ENCODE results near the gene ZNF789.

The ZNF789 gene

DNA sequence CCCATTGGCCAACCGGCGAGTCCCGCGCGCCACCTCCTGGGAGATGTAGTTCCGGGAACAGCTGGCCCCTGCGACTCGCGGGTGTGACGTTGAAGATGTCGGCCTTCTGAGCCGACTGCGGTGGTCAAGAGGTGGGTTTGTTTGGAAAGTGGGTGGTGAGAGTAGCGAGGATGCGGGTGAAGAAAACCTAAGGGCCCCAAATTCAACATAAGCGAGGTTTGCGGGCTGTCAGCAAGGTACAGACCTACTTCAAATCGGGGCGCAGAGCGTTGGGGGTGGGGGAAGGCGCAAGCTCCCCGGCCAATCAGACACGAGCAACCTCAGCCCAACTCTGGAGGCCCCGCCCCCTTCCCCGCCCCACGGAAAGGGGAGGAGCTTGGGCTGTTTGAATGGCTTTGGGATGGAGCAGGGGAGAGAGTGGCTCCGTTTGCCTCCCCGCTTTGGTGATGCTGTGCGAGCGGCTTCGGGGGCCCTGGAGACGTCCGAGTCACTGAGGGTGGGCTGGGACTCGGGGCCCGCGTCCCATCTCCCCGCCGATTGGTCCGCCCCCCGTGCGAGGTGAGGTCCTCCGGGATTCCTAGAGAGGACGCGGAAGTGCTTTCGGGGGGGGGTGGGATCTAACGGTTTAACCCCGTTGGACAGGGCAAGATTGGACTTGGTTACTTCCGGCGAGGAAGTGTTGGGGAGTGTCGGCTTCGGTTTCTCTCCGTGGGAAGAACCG is 32.1 kb downstream of the ZNF789 start, which contains the start of gene ZKSCAN5:
TSS of gene ZKSCAN5 (plus strand) at position 60 of the 721 bp plus-strand sequence. CDS start 1,383 bp downstream, outside the sequence.
- Histone ChIP-seq H3K27me3 (no peaks in the 10 kb centered on the region), H3K9ac (peak within 1 kb of the TSS; percentile 81 to 92 (median 89)), H3K36me3 (peaks cover 0 to 27% (median 10%) of the 10 kb centered on the region in 11 experiments; a peak in 17 of 22 replicates), H3K4me1 (peaks cover 29 to 47% (median 39%) of the 10 kb centered on the region in 10 experiments), H3K4me3 (peak within 1 kb of the TSS; percentile 70 to 88 (median 78)), H3K4me2 (peak within 1 kb of the TSS; percentile 74 to 99 (median 90)), H3K27ac (peak within 1 kb of the TSS; percentile 75 to 95 (median 88)), H4K20me1 (peaks cover 0 to 11% (median 0%) of the 10 kb centered on the region in 11 experiments; a peak in 5 of 22 replicates), H3K9me3 (replicated peaks in 1 of 11) (peaks cover 0 to 6% (median 0%) of the 10 kb centered on the region in 11 experiments; a peak in 1 of 22 replicates)
- no peak for TF ChIP-seq Cebpa-rat (IDR thresholded peaks at IDR 0.05)

GRCh38 chr7:99505324-99505662 is 32.6 kb downstream of the ZNF789 start:
- Histone ChIP-seq H3K4me1 (peaks cover 29 to 47% (median 39%) of the 10 kb centered on the region in 10 experiments), H3K4me3 (peak overlapping the region; percentile 70 to 88 (median 78)), H3K4me2 (peak overlapping the region; percentile 74 to 99 (median 90)), H3K9ac (peak overlapping the region; percentile 81 to 92 (median 89)), H3K9me3 (replicated peaks in 1 of 11) (peaks cover 0 to 6% (median 0%) of the 10 kb centered on the region in 11 experiments; a peak in 1 of 22 replicates), H4K20me1 (peaks cover 0 to 16% (median 0%) of the 10 kb centered on the region in 11 experiments; a peak in 5 of 22 replicates), H3K27ac (peak overlapping the region; percentile 75 to 95 (median 88)), H3K27me3 (no peaks in the 10 kb centered on the region), H3K36me3 (peaks cover 0 to 32% (median 14%) of the 10 kb centered on the region in 11 experiments; a peak in 17 of 22 replicates)
- TF ChIP-seq Cebpa-rat (IDR thresholded peaks at IDR 0.05): no peak

DNA sequence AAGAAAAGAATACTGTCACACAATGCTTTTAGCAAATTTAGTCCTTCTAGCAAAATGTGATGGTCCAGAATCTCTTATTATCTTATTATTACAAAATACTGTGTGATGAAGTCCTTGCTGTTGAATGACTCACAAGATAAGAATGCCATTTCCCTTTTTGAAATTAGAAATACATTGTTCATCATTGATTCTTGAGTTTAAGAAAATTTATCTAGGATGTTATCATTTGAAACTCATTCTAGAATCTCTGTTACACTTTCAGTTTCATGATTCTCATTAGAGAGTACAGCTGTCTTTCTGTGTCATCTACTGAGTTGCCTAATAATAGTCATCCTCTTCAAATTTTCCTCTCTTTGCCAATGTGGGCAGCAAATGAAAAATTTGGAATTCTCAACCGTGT is 41.4 kb downstream of the ZNF789 start:
- Histone ChIP-seq H3K9ac (no peak overlapping the region), H3K36me3 (peaks cover 61 to 95% (median 86%) of the 10 kb centered on the region in 11 experiments), H3K9me3 (replicated peaks in 1 of 11) (no peaks in the 10 kb centered on the region), H3K4me1 (peaks cover 0 to 9% (median 0%) of the 10 kb centered on the region in 10 experiments; a peak in 3 of 20 replicates), H3K27me3 (no peaks in the 10 kb centered on the region), H3K27ac (no peak overlapping the region), H4K20me1 (peaks cover 0 to 23% (median 5%) of the 10 kb centered on the region in 11 experiments; a peak in 10 of 22 replicates), H3K4me2 (no peak overlapping the region), H3K4me3 (no peak overlapping the region)
- no peak for TF ChIP-seq Cebpa-rat (IDR thresholded peaks at IDR 0.05)

GRCh38 chr7:99521399-99521798 is 48.7 kb downstream of the ZNF789 start:
- Histone ChIP-seq H3K36me3 (peaks cover 72 to 96% (median 88%) of the 10 kb centered on the region in 11 experiments), H3K4me2 (no peak overlapping the region), H3K9ac (no peak overlapping the region), H3K9me3 (replicated peaks in 1 of 11) (no peaks in the 10 kb centered on the region), H3K27me3 (no peaks in the 10 kb centered on the region), H4K20me1 (peaks cover 0 to 8% (median 0%) of the 10 kb centered on the region in 11 experiments; a peak in 2 of 22 replicates), H3K4me3 (no peak overlapping the region), H3K4me1 (peaks cover 0 to 6% (median 0%) of the 10 kb centered on the region in 10 experiments; a peak in 4 of 20 replicates), H3K27ac (no peak overlapping the region)
- no peak for TF ChIP-seq Cebpa-rat (IDR thresholded peaks at IDR 0.05)

DNA sequence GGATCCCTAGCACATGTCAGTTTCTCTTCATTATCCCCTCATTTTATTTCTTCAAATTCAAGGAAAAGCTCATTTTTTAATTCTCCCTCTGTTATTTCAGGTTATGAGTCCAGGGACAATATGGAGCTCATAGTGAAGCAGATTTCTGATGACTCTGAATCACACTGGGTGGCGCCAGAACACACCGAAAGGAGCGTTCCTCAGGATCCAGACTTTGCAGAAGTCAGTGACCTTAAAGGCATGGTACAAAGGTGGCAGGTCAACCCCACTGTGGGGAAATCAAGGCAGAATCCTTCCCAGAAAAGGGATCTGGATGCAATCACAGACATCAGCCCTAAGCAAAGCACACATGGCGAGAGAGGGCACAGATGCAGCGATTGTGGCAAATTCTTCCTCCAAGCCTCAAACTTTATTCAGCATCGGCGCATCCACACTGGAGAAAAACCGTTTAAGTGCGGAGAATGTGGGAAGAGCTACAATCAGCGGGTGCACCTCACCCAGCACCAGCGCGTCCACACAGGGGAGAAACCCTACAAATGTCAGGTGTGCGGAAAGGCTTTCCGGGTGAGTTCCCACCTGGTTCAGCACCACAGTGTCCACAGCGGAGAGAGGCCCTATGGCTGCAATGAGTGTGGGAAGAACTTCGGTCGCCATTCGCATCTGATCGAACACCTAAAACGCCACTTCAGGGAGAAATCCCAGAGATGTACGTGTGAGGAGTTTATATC is 53.2 kb downstream of the ZNF789 start:
- Histone ChIP-seq H3K36me3 (peaks cover 76 to 97% (median 92%) of the 10 kb centered on the region in 11 experiments), H3K4me3 (no peak overlapping the region), H4K20me1 (no peaks in the 10 kb centered on the region; a peak in 1 of 22 replicates), H3K9me3 (replicated peaks in 1 of 11) (peaks cover 30 to 35% (median 34%) of the 10 kb centered on the region in 11 experiments), H3K27me3 (no peaks in the 10 kb centered on the region), H3K4me1 (peaks cover 0 to 6% (median 0%) of the 10 kb centered on the region in 10 experiments; a peak in 3 of 20 replicates), H3K27ac (no peak overlapping the region), H3K4me2 (no peak overlapping the region), H3K9ac (no peak overlapping the region)
- TF ChIP-seq Cebpa-rat (IDR thresholded peaks at IDR 0.05): no peak

- Histone ChIP-seq H3K27me3 (no peaks in the 10 kb centered on the region; a peak in 1 of 22 replicates), H3K9me3 (replicated peaks in 1 of 11) (peaks cover 83 to 90% (median 88%) of the 10 kb centered on the region in 11 experiments), H4K20me1 (no peaks in the 10 kb centered on the region; a peak in 1 of 22 replicates), H3K4me1 (no peaks in the 10 kb centered on the region), H3K9ac (no peak overlapping the region), H3K36me3 (peaks cover 80 to 98% (median 91%) of the 10 kb centered on the region in 11 experiments), H3K4me2 (no peak overlapping the region), H3K4me3 (peak overlapping the region; percentile 22 to 57 (median 38); a peak in 18 of 20 replicates), H3K27ac (no peak overlapping the region)
- TF ChIP-seq Cebpa-rat (IDR thresholded peaks at IDR 0.05): no peak
Measured at GRCh38 chr7:99531354-99531765, 58.7 kb downstream of the ZNF789 start.

DNA sequence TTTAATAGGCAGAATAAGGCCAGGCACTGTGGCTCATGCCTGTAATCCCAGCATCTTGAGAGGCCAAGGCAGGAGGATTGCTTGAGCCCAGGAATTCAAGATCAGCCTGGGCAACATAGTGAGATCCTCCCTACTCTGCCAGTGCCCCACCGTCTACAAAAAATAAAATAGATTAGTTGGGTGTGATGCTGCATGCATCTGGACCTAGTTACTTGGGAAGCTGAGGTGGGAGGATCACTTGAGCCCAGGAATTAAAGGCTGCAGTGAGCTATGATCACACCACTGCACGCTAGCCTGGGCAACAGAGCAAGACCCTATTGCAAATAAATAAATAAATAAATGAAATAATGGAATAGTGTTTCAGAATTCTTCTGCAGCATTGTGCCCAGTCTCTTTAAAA is 63.0 kb downstream of the ZNF789 start:
- H3K4me1 ChIP-seq: no peaks in the 10 kb centered on the region
- H4K20me1 ChIP-seq: no peaks in the 10 kb centered on the region
- TF ChIP-seq Cebpa-rat (IDR thresholded peaks at IDR 0.05): no peak
- peaks cover 87 to 100% (median 96%) of the 10 kb centered on the region in 11 experiments for H3K9me3 ChIP-seq (replicated peaks in 1 of 11)
- H3K27ac ChIP-seq: no peak overlapping the region
- no peak overlapping the region for H3K9ac ChIP-seq
- H3K27me3 ChIP-seq: no peaks in the 10 kb centered on the region; a peak in 1 of 22 replicates
- H3K4me3 ChIP-seq: no peak overlapping the region
- no peak overlapping the region for H3K4me2 ChIP-seq
- H3K36me3 ChIP-seq: peaks cover 37 to 69% (median 55%) of the 10 kb centered on the region in 11 experiments
